GM12801 (cell line): Measurements from ENCODE around the gene TMEM214.

Experiments
- TF ChIP-seq, protein P1 (sequence below): IDR thresholded peaks from one replicate; pipeline ENCODE4 v1.5.1; 2011; ENCODE audit warnings: control low read depth; ENCODE audit not compliant: insufficient read length; ENCODE audit errors: extremely low read depth

Gene TMEM214

DNA sequence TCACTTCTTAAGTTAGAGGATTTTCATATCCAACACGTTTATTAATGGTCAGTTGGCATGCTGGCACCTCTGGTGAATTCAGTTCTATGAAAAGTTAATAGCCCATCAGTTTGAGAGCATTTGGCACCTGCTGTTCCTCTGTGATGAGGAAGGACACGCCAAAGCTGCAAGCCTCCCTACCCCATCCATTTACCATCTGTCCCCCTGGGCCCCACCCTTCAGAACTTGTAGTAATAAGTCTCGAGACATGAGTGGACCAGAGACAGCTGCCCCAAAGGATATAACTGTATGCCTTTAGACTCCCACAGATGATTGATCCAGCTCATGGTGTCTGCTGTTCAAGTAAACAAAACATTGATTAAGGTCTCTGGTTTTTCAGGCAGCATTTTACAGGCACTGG, 32.4 kb downstream of the TMEM214 start:
- TF ChIP-seq, protein P1, sequence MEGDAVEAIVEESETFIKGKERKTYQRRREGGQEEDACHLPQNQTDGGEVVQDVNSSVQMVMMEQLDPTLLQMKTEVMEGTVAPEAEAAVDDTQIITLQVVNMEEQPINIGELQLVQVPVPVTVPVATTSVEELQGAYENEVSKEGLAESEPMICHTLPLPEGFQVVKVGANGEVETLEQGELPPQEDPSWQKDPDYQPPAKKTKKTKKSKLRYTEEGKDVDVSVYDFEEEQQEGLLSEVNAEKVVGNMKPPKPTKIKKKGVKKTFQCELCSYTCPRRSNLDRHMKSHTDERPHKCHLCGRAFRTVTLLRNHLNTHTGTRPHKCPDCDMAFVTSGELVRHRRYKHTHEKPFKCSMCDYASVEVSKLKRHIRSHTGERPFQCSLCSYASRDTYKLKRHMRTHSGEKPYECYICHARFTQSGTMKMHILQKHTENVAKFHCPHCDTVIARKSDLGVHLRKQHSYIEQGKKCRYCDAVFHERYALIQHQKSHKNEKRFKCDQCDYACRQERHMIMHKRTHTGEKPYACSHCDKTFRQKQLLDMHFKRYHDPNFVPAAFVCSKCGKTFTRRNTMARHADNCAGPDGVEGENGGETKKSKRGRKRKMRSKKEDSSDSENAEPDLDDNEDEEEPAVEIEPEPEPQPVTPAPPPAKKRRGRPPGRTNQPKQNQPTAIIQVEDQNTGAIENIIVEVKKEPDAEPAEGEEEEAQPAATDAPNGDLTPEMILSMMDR: no peak

DNA sequence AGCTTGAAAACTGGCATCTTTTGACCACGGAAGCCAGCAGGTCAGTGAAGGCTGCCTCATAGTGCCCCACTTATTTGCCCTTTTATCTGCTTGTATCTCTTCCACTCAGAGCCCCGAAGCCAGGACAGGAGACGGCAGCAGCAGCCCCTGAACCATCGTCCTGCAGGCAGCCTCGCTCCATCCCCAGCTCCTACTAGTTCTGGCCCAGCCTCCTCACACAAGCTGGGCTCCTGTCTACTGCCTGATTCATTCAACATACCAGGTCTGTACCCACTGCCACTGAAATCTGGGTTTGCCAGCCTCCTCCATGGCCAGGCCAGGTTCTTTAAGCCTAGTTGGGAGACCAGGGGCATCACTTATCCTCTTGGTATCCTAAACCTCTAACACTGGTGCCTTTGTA, 34.6 kb downstream of the TMEM214 start:
- TF ChIP-seq, protein P1: no peak

DNA sequence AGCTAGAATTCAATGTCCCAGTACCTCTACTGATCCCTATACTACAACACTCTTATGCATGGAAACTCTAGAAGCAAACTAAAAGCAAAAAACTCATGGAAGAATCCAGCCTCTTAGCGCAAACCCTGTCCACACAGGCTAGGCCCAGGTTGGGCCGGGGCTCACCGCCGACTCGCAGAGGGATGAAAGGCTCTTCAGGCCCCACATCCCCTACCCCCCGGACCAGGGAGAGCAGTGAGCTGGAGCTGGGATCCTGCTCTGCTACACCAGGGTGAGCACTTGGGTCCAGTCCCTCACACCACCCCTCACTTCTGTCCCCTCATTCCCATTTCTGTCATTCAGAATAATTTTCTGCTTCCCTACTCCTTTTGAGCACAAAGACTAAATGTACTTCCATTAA, 36.7 kb downstream of the TMEM214 start:
- TF ChIP-seq, protein P1: no peak

DNA sequence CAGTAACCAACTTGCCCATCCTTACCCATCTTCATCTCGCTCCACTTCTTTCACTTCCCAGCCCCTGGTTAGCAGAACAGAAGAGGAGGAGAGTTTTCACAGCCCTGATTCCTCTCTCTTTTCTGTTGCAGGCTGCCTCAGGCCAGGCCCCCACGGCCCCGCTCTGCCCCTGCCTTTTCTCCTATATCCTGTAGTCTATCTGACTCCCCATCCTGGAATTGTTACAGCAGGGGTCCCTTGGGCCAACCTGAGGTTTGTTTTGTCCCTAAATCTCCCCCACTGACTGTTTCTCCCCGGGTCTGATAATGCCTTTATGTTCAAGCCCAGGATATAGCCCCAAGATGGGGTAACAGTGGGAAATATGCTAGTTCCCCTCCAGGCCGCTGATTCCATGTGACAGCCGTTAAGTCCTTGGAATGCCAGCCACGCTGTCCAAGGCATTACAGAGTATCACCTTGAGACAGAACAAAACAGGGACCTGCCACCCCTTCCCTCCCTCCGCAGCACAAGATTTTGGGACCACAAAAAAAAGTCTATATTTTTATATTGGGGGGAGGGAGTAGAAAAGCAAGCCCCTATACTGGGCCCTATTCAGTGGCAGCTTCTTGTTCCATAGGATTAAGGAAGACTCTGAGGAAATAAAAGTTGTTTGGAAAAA, 37.3 kb downstream of the TMEM214 start:
- TF ChIP-seq, protein P1: no peak

DNA sequence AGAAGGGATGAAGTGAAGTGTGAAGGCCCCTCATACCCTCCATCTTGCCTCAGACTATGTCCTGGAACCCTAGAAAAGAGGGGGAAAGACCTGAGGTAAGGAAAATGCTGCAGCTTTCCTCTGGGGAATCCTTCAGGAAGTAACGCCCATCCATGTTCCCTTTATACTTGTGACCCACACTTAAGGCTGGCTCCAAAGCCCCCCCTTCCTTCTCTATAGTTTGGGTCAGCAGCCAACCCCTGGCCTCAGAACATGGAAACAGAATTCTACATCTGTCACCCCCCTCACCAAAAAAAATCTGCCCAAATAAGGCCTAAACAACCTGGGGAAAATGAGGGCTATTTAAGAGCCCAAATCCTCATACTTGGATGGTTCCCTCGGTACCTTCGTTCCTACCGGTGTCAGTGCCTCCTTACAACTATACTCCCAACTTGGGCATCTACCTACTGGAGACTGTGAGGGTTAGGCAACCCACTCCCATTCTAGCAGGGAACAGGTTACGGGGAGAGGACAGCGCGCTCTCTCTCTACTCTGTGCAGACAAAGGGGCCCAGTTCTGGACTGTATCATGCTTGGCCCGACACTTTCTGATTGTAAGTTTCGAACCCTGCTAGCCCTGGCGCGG, 38.0 kb downstream of the TMEM214 start:
- TF ChIP-seq, protein P1: no peak

DNA sequence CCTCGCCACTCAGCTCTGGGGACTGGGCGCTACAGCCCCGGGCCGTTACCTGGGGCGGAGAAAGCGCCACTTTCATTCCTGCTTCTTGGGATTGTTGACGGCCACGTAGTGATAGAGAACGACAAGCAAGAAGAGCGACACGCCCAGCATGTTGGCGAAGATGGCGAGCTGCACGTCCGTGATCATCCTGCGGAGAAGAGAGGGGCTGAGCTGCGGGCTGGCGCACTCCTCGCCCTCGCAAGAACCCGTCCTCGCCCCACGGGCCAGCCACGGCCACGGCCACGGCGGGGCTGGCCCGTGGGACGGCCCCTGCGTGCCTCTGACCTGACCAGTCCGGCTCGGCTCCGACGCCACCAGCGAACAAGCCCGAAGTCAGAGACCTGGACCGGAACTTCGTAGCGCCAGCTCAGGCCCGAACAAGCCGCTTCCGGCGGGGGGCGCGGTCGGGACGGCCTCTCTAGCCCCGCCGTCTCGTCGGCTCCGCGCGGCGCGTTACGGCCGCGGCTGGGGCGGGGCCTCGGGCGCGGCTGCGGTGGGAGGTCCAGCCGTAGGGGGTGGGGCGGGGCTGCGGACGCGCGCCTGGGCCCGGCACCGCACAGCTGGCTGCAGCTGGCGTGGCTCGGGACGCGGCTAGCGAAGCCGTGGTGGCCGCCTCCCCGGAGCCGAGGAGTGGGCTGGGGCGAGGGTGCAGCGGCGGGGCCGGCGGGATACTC, 38.7 kb downstream of the TMEM214 start, which contains the start of gene OST4:
TSS of gene OST4 (minus strand) at position 378 of the 713 bp plus-strand sequence.
- TF ChIP-seq, protein P1: no peak

DNA sequence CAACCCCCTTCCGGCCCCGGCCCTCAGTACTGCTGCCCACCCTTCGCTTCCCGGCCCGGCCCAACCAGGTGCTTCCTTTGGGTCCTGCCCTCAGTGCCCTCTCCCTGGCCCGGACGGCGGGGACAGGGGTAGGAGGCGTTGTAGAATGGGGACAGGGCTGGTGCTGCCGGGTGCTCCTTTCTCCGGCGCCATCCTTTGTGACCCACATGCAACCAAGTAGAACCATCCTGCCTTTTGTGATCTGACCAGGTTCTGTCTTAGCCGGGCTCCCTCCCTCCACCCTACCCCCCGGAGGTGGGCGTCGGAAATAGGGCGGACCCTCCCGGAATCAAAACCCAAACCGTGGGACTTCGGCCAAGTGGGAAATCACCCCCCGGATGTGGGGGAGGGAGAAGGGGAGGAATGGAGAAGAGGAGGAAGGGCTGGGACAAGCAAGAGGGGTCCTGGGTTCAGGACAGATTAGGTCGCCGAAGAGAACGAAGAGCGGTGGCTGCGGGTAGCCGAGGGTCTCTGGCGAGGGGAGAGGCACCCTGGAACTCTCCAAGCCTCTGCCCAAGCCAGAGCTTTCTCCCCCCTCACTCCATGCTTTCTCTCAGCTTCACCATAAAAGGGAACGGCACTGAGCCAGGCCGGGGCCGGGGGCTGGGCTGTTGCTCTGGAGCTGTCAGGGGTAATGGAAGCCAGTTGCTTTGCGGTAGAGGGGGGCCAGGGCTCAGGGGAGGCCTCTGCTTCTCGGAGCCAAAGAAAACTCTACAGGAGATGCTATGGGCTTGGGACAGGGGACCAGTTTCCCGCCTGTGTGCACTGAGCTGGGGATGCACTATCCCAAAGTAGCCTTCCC, 39.4 kb downstream of the TMEM214 start:
- TF ChIP-seq, protein P1: no peak
